Mucosa of stomach (tissue), 1 donor: ENCODE results near the gene CCT7.

ENCODE experiments used
- H3K27me3 ChIP-seq: one replicate; pipeline ENCODE4 v1.7.0; 2013; ENCODE audit warnings: mild to moderate bottlenecking, low read length; ENCODE audit not compliant: control insufficient read depth, insufficient read depth
- H3K36me3 ChIP-seq: one replicate; pipeline ENCODE4 v1.7.0; 2013; ENCODE audit warnings: low read length; ENCODE audit not compliant: control insufficient read depth, insufficient read depth
- H3K4me1 ChIP-seq: one replicate; pipeline ENCODE4 v1.7.0; 2013; ENCODE audit warnings: mild to moderate bottlenecking, low read length; ENCODE audit not compliant: control insufficient read depth, insufficient read depth
- H3K4me3 ChIP-seq: one replicate; pipeline ENCODE4 v1.7.0; 2013; ENCODE audit warnings: low read length
- H3K9ac ChIP-seq: one replicate; pipeline ENCODE4 v1.7.0; 2013; ENCODE audit warnings: mild to moderate bottlenecking, low read length, moderate library complexity
- H3K9me3 ChIP-seq: one replicate; pipeline ENCODE4 v1.7.0; 2013; ENCODE audit warnings: mild to moderate bottlenecking, low read length, moderate library complexity; ENCODE audit not compliant: control insufficient read depth
- donor health status: Pancreatic carcinoma.

The CCT7 gene

DNA sequence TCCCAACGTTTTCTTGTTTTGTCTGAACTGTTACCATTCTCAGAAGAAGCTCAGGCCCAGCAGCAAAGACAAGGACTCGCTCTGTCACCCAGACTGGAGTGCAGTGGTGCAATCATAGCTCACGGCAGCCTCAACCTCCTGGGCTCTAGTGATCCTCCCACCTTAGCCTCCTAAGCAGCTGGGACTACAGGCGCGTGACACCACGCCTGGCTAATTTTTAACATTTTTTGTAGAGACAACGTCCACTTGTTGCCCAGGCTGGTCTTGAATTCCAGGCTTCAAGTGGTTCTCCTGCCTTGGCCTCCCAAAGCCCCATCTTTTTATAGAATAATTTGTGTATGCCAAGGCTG lies 22.0 kb upstream of the CCT7 start:
- Histone ChIP-seq H3K9ac (no peak overlapping the region), H3K36me3 (no peaks in the 10 kb centered on the region), H3K4me3 (no peak overlapping the region), H3K4me1 (peaks cover 8% of the 10 kb centered on the region), H3K27me3 (no peaks in the 10 kb centered on the region), H3K9me3 (no peaks in the 10 kb centered on the region)

DNA sequence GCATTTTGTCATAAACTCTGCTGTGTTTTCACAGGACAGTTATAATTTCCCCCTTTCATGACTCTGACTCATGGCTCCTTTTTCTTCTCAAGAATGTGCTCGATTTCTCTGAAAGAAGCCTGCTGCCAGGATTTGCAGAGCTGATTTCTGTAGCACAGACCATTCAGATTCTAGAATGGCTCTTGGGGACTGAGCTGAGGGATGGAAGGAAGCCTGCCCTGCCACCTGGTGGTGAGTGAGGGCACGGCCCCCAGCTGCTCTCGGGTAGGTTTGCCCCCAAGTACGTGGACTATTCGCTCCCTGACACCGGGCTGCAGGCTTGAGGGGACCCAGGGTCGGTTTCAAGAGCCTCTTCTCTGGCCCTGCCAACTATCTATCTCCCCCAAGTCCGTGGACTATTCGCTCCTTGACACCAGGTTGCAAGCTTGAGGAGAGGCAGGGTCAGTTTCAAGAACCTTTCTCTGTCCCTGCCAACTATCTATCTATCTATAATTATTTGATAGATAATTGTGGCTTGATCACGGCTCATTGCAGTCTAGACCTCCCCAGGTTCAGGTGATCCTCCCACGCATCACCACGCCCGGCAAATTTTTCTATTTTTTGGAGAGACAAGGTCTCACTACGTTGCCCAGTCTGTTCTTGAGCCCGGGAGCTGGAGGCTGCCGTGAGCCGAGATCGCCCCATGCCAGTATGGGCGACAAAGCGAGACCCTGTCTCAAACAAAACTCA lies 21.5 kb upstream of the CCT7 start:
- no peak overlapping the region for H3K9ac ChIP-seq
- H3K4me3 ChIP-seq: no peak overlapping the region
- no peaks in the 10 kb centered on the region for H3K9me3 ChIP-seq
- H3K4me1 ChIP-seq: peaks cover 8% of the 10 kb centered on the region
- no peaks in the 10 kb centered on the region for H3K27me3 ChIP-seq
- no peaks in the 10 kb centered on the region for H3K36me3 ChIP-seq

DNA sequence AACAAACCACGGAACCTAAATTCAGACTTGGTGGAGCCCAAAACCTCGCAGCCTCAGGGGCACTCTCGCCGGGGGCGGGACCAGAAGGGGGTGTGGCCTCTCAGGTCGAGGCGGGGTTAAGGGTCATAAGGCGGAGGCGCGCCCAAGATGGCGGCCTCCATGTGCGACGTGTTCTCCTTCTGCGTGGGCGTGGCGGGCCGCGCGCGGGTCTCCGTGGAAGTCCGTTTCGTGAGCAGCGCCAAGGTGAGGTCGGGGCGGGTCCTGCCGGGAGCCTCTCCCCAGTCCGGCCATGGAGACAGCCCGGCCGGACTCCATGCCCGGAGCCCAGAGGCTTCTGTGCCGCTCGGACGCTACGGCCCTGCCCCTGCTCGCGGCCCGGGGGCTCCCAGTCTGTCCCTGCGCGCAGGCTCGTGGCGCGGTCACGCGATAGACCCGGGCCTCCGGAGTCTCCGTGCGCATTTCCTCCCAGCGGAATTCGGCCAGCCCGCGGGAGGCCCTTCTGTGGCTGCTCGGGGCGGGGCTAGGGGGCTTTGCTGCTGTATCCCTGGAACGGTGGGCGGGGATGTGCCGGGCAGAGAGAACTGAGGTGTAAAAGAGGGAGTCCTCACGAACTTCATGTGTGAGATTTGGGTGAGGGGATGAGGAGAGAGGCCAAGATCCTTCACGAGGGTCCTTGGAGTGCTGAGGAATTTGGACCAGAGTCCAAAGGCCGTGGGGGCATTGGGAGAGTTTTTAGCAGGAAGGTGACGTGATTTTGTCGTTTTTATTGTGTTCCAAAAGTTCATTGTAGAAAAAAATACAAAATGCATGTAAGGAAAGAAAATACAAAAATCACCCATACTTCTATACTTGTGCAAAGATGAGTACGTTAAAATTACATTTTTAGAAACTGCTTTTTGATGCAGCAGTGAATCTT lies 19.7 kb upstream of the CCT7 start, which contains the start of gene SMYD5:
TSS of gene SMYD5 (plus strand) at position 126 of the 916 bp plus-strand sequence. CDS start at position 148, 22 bp downstream.
- H3K9ac ChIP-seq: peak within 1 kb of the TSS; percentile 75

DNA sequence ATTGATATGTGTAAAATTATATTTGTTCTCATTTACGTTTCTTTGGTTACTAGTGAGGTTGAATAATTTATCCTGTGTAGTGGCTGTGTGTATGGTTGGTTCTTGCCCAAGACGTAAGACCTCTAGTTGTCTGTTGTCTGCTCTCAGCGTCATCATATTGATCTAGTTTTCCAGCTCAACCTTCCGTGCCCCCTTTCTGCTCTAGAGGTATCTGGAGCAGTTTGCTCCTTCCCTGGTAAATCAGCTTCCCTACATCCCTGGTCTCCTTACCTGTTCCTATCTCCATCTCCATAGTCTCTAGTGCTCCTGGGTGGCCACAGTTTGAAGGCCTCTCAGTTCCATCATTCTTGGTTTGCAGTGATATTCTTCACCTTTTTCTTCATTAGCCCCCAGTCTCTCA lies 18.9 kb upstream of the CCT7 start:
- no peaks in the 10 kb centered on the region for H3K36me3 ChIP-seq
- H3K27me3 ChIP-seq: no peaks in the 10 kb centered on the region
- no peaks in the 10 kb centered on the region for H3K9me3 ChIP-seq
- peaks cover 8% of the 10 kb centered on the region for H3K4me1 ChIP-seq
- no peak overlapping the region for H3K4me3 ChIP-seq
- no peak overlapping the region for H3K9ac ChIP-seq

More for the DNA sequence above, 19.7 kb upstream of the CCT7 start, which contains the start of gene SMYD5:
- no peaks in the 10 kb centered on the region for H3K9me3 ChIP-seq
- H3K36me3 ChIP-seq: no peaks in the 10 kb centered on the region
- peak within 1 kb of the TSS; percentile 68 for H3K4me3 ChIP-seq
- H3K4me1 ChIP-seq: peaks cover 8% of the 10 kb centered on the region
- H3K27me3 ChIP-seq: no peaks in the 10 kb centered on the region

DNA sequence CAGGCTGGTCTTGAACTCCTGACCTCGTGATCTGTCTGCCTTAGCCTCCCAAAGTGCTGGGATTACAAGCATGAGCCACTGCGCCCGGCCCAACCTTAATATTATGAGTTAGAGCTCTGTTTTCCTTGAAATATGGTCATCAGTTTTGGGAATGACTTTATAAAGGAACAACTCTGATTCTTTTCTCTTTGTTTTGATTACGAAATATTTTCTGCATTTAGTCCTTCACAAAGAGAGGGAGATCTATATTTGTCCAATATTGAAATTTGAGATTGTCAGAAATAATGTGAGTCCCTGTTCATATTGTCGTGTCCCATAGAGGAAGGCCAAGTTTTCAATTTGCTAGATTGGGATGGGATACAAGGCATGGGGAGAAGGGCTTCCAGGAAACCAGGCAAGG lies 16.9 kb upstream of the CCT7 start:
- peaks cover 4% of the 10 kb centered on the region for H3K36me3 ChIP-seq
- no peak overlapping the region for H3K4me3 ChIP-seq
- H3K9me3 ChIP-seq: no peaks in the 10 kb centered on the region
- no peak overlapping the region for H3K9ac ChIP-seq
- H3K4me1 ChIP-seq: peaks cover 8% of the 10 kb centered on the region
- H3K27me3 ChIP-seq: no peaks in the 10 kb centered on the region

DNA sequence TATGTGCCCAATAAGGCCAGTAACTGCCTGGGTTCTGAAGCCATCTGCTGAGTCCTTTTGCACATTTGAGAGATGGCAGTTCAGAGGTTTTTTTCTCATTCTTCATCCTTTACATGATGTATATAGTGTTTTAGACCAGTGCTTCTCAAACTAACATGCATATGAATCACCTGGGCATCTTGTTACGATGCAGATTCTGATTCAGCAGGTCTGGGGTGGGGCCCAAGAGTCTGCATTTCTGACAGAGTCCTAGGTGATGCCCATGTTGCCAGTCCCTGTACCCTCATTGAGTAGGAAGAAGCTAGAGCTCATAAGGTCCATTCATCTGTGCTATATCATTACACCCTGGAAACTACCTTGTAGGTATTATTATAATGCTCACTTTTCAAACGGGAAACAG lies 16.3 kb upstream of the CCT7 start:
- peaks cover 6% of the 10 kb centered on the region for H3K36me3 ChIP-seq
- no peak overlapping the region for H3K4me3 ChIP-seq
- no peaks in the 10 kb centered on the region for H3K9me3 ChIP-seq
- no peak overlapping the region for H3K9ac ChIP-seq
- peaks cover 8% of the 10 kb centered on the region for H3K4me1 ChIP-seq
- no peaks in the 10 kb centered on the region for H3K27me3 ChIP-seq

DNA sequence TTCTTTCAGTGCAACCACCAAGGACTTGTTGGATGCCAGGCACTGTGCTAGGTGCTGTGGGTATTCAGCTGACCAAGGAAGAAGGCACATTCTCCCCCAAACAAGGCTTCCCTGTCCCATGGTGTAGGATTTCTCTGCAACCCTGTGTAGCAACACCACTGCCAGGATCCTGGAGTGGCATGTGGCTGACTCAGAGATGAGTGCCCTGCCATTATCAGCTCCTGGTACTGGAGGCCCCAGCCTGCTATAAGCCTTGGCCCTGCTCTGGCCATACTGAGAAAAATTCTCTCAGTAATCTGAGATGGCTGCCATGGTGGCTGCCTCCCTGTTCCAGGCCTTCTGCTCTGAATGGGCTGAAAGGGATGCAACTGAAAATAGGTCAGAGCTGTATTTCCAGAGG lies 15.8 kb upstream of the CCT7 start:
- Histone ChIP-seq H3K4me3 (no peak overlapping the region), H3K9ac (no peak overlapping the region), H3K36me3 (peaks cover 6% of the 10 kb centered on the region), H3K27me3 (no peaks in the 10 kb centered on the region), H3K4me1 (peaks cover 7% of the 10 kb centered on the region), H3K9me3 (no peaks in the 10 kb centered on the region)

DNA sequence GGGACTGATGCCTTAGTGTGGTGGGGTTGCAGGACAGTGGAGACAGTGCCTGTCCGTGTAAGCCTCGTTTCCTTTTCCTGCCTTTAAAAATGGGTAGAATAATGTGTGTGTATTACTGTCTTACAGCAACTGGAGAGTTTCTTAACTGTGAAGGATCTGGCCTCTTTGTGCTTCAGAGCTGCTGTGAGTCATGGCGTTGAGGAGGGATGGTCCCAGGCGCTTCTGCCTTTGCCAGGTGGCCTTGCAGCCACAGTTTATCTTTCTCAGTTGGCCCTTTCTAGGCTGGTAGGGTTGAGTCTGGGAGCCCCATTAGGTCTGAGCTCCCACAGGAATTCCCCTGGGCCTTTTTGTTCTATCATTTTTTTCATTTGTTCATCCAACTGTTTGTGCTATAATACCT lies 10.3 kb upstream of the CCT7 start:
- Histone ChIP-seq H3K4me1 (no peaks in the 10 kb centered on the region), H3K27me3 (no peaks in the 10 kb centered on the region), H3K36me3 (peaks cover 15% of the 10 kb centered on the region), H3K4me3 (no peak overlapping the region), H3K9ac (no peak overlapping the region), H3K9me3 (no peaks in the 10 kb centered on the region)

DNA sequence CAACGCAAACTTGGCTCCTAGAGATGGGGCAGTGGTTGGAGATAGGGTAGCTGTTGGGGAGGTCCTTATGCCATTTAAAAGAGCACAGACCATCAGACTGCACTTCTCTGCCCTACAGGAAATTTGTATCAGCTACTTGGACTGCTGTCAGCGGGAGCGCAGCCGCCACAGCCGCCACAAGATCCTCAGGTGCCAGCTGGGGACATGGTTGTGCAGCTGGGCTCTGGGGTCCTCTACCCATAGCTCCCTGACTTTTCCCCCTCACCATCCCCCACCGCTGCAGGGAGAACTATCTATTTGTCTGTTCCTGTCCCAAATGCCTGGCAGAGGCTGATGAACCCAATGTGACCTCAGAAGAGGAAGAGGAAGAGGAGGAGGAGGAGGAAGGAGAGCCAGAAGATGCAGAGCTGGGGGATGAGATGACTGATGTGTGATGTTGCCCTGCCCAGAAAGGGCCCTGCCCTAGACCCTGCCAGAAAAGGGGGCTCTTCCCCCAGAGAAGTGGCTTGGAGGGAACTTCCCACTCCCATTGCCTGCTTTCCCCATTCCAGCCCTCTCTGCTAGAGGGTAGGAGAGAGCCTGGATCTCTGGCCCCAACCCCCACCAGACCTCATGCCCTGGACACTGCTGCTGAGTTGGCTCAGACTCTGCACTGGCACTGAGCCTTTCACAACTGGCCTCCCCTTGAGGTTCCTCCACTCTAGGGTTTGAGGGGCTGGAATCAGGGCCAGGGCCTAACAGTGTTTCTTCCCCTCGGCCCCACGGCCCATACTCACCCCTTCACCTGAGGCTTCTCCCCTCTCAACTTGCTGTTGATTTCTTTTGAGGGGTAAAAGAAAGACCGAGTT lies 8.4 kb upstream of the CCT7 start:
- Histone ChIP-seq H3K27me3 (no peaks in the 10 kb centered on the region), H3K4me3 (no peak overlapping the region), H3K4me1 (no peaks in the 10 kb centered on the region), H3K9ac (no peak overlapping the region), H3K9me3 (no peaks in the 10 kb centered on the region), H3K36me3 (peaks cover 15% of the 10 kb centered on the region)

DNA sequence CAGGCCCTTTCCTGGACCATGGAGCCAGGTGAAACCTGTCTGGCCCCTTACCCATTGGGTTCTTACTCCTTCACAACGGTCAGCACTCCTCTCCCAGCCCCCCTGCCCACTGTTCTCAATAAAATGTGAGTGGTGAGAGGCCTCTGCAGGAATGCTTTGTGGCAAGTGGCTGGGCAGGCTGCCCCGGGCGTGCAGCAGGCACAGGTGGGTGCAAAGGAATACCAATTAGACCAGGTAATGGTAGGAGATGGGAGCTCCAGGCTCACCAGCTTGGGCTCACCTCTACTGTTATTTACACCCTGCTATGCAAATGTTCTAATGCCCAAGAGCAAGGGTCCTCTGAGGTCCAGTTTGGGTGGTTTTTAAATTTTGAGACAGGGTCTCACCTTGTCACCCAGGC lies 7.0 kb upstream of the CCT7 start:
- H3K9ac ChIP-seq: no peak overlapping the region
- peaks cover 11% of the 10 kb centered on the region for H3K36me3 ChIP-seq
- no peak overlapping the region for H3K4me3 ChIP-seq
- H3K9me3 ChIP-seq: no peaks in the 10 kb centered on the region
- no peaks in the 10 kb centered on the region for H3K27me3 ChIP-seq
- no peaks in the 10 kb centered on the region for H3K4me1 ChIP-seq

DNA sequence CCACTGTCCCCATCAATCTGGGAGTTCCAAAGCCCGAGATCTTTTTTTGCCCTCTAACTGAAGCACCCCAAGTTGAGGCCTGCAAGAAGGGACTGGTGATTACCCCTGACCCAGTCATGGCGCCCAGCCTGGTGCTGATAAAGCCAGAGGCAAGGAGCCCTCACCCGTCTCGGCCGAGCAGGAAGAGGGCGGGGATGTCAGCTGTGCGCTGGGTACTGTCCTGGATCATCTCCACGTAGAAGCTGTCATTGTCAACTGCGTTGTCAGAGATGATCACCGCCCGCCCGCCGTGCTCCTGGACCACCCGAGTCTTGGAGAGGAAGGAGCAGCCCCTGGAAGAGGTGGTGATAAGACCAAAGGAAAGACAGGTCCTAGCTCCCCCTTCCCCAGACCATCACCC lies 5.5 kb upstream of the CCT7 start:
- Histone ChIP-seq H3K4me1 (peaks cover 5% of the 10 kb centered on the region), H3K9ac (no peak overlapping the region), H3K36me3 (peaks cover 9% of the 10 kb centered on the region), H3K4me3 (no peak overlapping the region), H3K9me3 (no peaks in the 10 kb centered on the region), H3K27me3 (no peaks in the 10 kb centered on the region)
